RCC 7860 (cell line): ENCODE data around the gene COA8.

ENCODE experiments used
- DNase-seq: peaks from one replicate; pipeline ENCODE4 v3.0.0-alpha.2; 2015; ENCODE audit warnings: low spot score
- FAIRE-seq: peaks from 2 replicates; lab custom pipeline; 2012; peaks lifted over from hg19 to GRCh38; lab: Jason Lieb, UNC

Gene COA8

DNA sequence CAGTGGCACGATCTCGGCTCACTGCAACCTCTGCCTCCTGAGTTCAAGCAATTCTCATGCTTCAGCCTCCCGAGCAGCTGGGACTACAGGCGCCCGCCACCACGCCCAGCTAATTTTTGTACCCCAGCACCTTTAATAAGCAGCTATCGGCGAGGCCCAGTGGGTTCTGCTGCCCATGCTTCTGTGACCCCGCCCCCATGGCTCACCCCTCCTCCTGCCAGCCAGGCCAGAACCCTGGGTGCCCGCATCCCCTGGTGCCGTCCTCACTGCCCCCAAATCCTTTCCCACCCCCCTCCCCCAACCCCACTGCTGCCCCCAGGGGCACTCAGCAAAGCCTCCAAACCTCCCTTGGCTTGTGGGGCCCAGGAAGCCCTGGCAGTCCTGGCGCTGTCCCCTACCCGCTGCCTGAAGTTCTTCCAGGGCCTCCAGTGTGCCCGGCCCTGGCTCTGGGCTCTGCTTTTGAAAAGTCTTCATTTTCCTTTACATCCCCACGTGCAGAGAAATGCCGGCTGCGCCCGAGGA, 14.8 kb upstream of the COA8 start:
- no peak for FAIRE-seq
- no peak for DNase-seq

- FAIRE-seq: no peak
- DNase-seq: no peak
These were observed 14.1 kb upstream of the COA8 start for GRCh38 chr14:103548463-103549351.

GRCh38 chr14:103549361-103550311, 13.1 kb upstream of the COA8 start:
- FAIRE-seq (no peak), DNase-seq (no peak)

DNA sequence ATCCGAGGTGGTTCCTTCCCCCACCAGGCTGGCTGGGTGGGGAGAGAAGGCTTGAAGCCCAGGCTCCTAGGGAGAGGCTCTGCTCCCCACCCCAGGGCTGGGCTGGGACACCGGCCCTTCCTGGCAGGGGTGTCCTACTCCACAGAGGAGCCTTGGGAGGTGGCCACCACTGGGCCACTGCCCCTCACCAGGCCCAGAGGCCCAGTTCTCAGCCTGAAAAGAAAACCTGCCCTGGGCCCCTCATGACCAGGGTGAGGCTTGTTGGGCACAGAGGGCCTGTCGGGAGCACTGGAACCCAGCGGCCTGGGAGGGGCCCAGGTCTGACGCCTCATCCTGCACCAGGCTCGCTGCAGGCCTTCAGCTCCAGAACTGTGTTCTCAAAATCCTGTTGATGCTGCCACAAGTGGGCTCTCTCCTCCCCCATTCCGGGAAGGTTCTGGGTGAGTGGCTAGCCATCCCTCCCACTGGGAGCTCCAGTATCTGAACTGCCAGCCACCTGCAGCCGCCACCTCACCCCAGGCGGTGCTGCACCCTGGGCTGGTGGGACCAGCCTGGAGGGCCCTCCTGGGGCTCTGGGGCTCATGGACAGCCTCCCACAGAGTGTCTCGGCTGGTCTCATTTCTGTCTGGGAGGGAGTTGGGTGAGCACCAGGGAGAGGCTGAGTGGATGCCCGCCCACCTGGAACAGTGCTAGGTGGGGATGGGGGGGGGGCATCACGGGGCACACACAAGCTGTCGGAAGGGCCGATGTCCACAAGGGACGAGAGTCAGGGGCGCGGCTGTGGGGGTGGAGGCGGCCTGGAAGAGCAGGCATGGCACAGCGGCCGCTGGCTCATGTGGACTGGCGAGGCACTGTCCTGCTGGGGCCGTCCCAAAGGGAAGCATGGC, 12.1 kb upstream of the COA8 start:
- DNase-seq (peak; percentile 58), FAIRE-seq (peak; percentile 68)

DNA sequence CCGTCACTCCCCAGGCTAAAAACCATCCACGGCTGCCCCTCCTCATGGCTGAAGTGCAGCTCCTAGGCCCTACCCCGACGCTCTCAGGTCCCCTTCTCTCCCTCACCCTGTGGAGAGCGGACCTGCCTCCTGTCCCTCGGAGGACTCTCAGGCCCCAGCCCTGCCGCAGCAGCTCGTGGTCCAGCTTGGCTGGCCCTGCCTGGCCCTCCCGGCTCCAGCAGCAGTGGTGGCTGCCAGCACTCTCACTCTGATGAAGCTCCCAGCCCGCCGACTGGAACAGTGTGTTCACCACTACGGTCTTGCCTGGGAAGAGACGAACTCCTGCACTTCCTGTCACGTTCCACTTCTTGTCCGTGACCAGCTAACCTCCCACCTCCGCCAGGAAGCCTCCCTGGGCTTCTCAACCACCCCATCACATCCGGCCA, 11.4 kb upstream of the COA8 start:
- FAIRE-seq (no peak), DNase-seq (peak; percentile 56)

GRCh38 chr14:103552011-103552845, 10.5 kb upstream of the COA8 start:
- peak; percentile 82 for DNase-seq
- FAIRE-seq: peak; percentile 85

- DNase-seq: no peak
- no peak for FAIRE-seq
These were observed 9.9 kb upstream of the COA8 start for GRCh38 chr14:103552846-103553210.

GRCh38 chr14:103555559-103556337, 7.0 kb upstream of the COA8 start:
- FAIRE-seq (no peak), DNase-seq (no peak)

DNA sequence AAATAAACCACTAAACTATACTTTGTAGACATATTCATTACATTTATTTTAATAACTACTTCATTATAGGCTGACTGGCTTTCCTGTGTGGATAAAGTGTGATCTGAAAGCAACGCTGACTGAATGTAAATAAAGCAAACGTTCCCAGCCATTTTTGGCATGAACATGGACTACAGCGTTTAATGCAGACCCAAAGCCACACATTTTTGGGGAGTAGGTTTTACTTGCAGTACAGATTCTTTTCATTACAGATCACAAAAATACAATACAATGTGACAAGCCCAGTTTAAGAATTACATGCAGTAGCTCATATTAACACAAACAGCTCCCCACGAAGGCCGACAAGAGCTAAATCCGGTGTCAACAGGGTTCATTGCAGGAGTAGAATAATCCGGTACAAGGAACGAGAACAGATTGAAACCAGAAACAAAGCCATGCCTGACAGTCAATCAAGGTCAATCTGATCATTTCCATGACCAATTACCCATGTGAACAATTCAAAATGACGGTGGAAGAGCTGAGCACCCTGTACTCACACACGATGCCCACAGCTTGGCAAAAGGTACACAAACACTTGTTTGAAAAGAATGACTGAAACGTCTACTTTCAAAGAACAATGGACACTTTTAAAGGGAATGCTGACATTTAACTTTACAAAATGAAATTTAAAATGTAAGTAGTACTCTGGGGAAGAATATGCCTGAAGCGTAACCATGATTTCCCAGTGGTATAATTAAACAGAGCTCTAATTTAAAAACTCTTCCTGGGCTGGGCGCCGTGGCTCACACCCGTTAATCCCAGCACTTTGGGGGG, 5.6 kb upstream of the COA8 start:
- FAIRE-seq (no peak), DNase-seq (no peak)

DNA sequence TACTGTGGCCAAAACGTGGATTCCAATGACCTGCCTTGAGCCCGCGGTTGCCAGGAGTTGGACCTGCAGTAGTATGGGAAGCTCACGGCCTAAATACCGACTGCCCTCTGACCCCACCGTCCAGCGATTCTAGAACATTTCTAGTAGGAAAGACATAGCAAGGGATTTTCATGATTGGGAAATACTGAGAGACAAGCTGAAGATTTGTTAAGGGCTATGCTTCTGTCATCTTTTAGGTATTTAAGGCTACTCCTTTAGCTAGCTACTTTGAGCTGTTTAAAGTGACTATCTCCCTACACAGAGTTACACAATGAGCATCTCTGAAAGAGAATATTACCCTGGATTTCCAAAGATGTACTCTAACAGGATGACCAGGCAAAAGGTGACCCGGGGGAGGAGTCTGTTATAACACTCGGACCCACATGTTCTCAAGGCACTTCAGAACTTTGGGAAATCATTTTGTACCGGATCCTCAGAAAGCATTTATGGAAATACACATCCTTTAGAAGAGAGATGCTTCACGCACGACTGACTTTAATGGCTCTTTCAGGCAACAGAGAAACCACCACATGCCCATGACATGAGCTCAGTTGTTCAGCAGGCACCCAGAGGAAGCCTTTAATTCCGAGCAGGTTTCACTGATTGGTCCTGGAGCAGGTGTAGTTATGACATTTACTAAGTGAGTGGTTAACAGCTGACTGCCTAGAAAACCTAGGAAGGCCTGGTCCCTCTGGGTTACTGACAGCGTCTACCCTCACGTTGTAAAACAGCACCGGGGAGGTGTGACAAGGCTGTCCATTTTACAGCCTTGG, 4.5 kb upstream of the COA8 start:
- DNase-seq (peak; percentile 95), FAIRE-seq (peak; percentile 96)

DNA sequence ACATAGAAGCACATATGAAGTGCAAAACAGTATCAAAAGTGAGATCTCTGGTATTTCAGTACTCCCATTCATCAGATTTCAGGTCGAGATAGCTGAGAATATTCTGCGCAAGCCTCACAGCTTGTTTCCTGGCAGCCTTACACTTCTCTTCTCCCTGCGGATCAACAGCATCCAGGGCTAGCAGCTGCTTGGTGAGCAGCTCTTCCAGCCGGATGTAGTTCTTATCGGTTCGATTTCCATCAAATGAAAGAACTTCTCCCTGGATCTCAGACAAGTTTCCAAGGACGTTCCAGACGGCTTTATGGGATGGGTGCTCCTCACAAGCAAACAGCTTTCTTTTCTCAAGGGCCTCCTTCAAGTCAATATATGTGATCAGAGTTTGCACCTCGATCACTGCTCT, 3.0 kb upstream of the COA8 start:
- FAIRE-seq: no peak
- no peak for DNase-seq

DNA sequence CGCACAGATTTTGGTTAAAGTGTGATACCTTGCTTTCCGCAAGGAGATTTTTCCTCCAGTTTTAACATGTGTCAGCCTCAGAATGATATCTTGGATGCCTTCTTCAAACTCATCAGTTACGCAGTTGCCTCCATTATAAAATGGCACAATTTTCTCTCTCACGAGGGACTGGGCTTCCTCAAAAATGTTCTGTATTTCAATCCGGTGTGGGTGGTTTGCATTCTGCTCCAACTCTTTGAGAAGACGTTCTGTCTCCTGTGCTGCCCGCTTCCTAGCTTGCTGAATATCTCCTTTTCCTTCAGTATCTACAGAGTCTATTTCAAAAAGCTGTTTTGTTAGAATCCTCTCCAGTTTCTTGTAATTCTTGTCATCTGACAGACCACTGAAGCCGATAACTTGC, 2.1 kb upstream of the COA8 start:
- no peak for DNase-seq
- no peak for FAIRE-seq

- FAIRE-seq (no peak), DNase-seq (no peak)
These were observed 1.2 kb upstream of the COA8 start for GRCh38 chr14:103561381-103562178.

GRCh38 chr14:103562179-103562428, 656 bp upstream of the COA8 start:
- no peak for DNase-seq

GRCh38 chr14:103563226-103563620, 463 bp downstream of the COA8 start:
- FAIRE-seq (no peak), DNase-seq (no peak)

More at GRCh38 chr14:103562179-103562428, 656 bp upstream of the COA8 start:
- FAIRE-seq: no peak

DNA sequence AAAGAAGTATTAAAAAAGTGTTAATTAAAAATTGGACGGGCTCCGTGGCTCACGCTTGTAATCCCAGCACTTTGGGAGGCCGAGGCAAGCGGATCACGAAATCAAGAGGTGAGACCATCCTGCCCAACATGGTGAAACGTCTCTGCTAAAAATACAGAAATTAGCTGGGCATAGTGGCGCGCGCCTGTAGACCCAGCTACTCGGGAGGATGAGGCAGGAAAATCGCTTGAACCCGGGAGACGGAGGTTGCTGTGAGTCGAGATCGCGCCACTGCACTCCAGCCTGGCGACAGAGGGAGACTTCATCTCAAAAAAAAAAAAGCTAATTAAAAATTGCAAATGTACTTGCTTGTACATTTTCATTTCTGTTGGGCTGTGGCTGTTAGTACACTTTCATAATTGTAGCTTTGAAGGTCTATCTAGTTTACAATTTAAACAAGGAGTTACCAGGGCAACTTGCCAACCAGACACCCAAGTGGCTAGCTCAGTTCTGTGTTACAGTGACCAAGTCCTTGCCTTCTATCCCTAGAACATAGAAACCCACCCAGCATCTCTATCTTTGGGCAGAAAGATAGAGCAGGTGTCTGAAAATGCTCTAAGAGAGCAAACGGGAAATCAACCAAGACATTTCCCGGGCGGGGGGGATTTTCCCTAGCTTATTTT, 1.2 kb downstream of the COA8 start:
- DNase-seq (no peak), FAIRE-seq (no peak)
